DOHH2 (cell line): ENCODE results near the gene NPNT.

Source experiments
- CTCF ChIP-seq: fragments of 200-600 bp; sonication (generic); IDR thresholded peaks from one replicate; pipeline ENCODE4 v1.5.1; 2014; ENCODE audit warnings: antibody characterized with exemption, mild to moderate bottlenecking, low read depth, low read length; ENCODE audit not compliant: poor library complexity, severe bottlenecking
- EZH2phosphoT487 ChIP-seq: fragments of 200-600 bp; sonication (generic); IDR thresholded peaks from 2 replicates; pipeline ENCODE4 v1.6.1; 2017; ENCODE audit warnings: borderline replicate concordance, mild to moderate bottlenecking, antibody characterized with exemption, low read length, moderate library complexity, mixed read lengths

GRCh38 chr4:106019771-106020170 lies 124.5 kb downstream of the NPNT start:
- TF ChIP-seq CTCF: no peak
- TF ChIP-seq EZH2phosphoT487: no peak
